Measurements from ENCODE around the gene PRSS27.

DNA sequence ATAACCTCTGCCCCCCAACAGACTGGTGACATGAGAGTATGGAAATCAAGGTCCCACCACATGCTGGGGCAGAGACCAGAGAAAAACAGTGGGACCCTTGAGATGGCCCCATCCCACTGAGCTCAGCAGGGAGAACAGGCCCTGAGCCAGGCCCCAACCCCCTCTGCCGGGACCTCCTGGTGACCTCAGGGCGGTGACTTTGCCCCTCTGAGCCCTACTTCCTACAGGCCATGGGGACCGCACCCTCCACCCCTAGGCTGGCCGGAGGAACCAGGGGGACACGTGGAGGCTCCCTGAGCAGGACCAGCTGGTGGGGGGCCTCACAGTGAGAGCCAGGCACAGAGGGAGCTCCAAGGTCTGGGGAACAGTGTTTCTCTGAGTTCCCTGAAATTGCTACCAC is 18.6 kb upstream of the PRSS27 start:
- TF ChIP-seq POLR2A (IDR thresholded peaks at IDR 0.05; ENCODE audit: low read length) (no peak), GATA1 (IDR thresholded peaks at IDR 0.05; ENCODE audit: low read depth, low read length) (no peak)
